IPS-NIHi7 (cell line): ENCODE results near the gene PTPRT.

ENCODE experiments used
- DNase-seq: peaks from one replicate; pipeline ENCODE4 v3.0.0; 2012; ENCODE audit warnings: mixed read lengths; ENCODE audit errors: extremely low spot score

PTPRT gene

DNA sequence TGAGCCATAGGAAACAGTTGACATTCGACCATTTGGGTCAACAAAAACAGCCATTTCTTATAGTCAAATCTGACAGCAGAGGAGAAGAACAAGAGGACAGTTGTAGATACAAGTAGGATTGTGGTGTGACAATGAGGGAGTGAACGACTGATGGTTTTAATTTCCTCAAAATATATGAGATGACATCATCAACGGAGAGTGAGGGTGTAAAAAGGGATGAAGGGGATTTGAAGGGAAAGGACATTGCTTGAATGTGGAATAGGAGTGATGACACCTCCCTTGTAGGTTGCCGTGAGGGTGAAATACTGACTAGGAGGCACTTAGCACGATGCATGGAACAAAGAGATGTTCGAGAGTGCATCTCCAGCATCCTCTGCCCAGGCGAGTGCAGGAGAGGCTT is 1071.7 kb downstream of the PTPRT start:
- DNase-seq, result no peak

DNA sequence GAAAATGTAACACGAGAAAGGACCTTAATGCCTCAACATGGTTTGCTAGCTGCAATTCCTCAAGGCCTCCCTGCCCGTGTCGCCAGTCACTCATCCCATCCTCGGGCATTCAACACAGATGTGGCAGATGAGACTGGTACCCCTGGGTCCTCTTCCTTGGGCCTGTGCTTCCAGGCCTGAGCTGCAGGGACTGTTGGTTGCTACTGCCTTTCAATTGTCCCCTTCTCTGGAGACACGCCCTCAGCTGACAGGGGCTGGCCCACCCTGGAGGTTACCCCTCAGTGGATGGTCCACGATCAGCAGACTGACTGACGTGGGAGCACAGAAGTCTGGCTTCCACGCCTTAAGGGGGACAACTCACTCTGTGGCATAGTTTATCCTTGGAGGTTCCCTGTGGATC is 1076.5 kb downstream of the PTPRT start:
- DNase-seq, result no peak

GRCh38 chr20:42112161-42112560 is 1077.5 kb downstream of the PTPRT start:
- DNase-seq, result no peak

DNA sequence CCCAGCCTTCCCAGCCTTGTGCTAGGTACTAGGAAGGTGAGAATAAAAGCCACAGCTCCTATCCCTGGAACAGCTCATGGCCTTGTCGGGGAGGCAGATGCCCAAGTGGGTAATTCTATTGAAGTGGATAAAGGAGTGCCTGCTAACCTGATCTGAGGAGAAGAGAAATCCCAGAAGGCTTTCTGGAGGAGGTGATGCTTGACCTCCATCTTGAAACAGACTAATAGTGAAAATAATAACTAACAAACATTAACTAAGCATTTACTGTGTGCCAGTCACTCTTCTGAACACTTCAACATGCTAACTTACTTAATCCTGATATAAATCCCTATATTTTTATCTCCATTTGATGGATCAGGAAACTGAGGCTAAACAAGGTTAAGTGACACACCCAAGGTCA is 1078.4 kb downstream of the PTPRT start:
- no peak for DNase-seq

GRCh38 chr20:42110301-42110700 is 1079.4 kb downstream of the PTPRT start:
- no peak for DNase-seq

DNA sequence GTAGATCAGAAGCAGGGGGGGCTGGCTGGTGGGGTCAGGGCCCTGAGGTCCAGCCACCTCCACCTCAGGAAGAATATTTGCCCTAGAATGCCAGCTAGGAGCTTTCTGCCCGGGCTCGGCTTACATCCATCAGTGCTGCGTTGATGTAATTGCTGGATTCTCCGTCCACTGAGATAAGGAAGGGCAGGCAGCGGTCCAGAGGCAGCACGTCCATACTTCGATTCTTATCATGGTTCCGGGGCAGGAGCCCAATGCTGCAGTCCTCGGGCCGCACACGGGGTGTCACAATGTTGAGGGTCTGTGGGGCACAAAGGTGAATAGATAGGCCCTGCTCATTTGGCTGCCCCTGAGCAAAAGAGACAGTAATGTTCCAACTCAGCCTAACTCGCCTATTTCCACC is 1087.7 kb downstream of the PTPRT start:
- DNase-seq, result no peak

DNA sequence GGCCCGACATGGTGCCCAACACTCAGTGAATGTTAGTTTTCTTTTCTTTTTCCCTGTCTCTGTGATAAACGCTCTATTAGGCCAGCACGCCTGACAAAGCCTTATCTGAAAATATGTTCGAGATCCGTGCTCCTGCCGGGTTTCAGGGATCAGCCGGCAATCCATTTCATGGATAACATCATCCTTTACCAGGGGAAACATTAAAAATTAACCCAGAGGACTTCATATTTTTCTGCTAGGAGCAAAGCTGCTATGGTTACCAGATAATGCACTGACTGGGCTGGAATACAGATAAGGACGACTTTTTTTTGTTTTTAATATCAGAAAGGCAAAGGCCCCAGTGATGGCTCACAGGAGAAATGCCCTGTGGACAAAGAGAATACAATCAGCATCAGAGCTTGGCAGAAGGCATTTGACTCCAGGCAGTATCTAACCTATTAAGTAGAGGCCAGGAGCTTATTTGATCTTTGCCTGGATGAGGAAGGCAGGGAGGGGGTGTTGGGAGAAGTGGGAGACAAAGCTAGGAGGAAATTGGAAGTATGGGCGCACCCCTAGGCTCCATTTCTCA is 1089.5 kb downstream of the PTPRT start:
- no peak for DNase-seq

GRCh38 chr20:42099101-42099500 is 1090.6 kb downstream of the PTPRT start:
- DNase-seq, result no peak

GRCh38 chr20:42098418-42098817 is 1091.3 kb downstream of the PTPRT start:
- no peak for DNase-seq

- no peak for DNase-seq
These were observed 1092.0 kb downstream of the PTPRT start for GRCh38 chr20:42097741-42098140.

DNA sequence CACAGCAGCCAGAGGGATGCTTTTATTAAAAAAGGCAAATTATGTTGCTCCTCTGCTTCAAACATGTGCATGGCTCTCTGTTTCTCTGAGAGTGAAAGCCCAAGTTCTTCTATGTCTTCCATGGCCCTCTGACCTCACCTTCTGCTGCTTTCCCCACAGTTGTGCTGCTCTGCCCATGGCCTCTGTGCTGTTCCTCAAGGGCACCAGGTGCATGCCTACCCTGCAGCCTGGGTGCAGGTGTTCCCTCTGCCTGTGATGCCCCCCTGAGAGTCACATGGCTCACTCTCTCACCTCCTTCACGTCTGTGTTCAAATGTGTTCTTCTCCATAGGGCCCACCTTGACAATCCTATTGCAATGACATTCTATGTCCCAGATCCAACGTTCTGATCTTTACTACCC is 1094.5 kb downstream of the PTPRT start:
- no peak for DNase-seq

GRCh38 chr20:42093542-42094440 is 1095.9 kb downstream of the PTPRT start:
- no peak for DNase-seq

DNA sequence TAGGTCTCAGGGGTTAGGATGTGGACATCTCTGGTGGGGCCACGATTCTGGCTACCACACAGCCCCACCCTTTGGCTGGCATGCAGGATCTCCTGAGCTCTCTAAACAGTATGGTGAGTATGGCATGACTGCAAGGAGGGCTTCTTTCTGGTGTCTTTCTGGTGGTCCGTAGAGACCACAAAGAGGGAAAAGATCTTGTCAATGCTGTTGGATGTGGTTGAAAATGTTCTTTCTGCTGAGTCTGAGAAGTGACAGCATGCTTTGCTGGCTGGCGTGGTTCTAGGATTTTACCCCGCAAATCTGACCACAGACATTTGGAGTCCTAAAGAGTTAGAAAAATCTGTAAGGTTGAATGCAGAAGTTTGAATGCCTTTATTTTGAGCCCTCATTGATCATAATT is 1096.7 kb downstream of the PTPRT start:
- no peak for DNase-seq

- DNase-seq, result no peak
These were observed 1104.3 kb downstream of the PTPRT start for GRCh38 chr20:42085366-42085765.

GRCh38 chr20:42083280-42083679 is 1106.4 kb downstream of the PTPRT start:
- DNase-seq, result no peak

GRCh38 chr20:42082611-42083010 is 1107.1 kb downstream of the PTPRT start:
- no peak for DNase-seq

DNA sequence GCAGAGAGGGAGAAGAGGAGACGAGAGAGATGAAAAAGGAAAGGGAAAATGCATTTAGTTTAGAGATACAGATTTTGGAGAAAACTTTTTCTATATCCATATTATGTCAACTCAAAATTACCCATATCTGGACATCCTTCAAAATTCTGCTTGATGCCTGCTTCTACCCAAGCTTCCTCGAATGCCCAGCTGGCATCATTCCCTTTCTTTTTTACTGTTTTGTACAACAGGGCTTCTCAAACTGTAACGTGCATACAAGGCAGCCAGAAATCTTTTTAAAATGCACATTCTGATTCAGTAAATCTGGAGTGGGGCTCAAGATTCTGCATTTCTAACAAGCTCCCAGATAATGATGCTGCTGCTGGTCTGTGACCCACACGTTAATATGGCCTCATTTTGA is 1108.8 kb downstream of the PTPRT start:
- no peak for DNase-seq

- DNase-seq, result no peak
These were observed 1114.8 kb downstream of the PTPRT start for GRCh38 chr20:42074944-42075343.

DNA sequence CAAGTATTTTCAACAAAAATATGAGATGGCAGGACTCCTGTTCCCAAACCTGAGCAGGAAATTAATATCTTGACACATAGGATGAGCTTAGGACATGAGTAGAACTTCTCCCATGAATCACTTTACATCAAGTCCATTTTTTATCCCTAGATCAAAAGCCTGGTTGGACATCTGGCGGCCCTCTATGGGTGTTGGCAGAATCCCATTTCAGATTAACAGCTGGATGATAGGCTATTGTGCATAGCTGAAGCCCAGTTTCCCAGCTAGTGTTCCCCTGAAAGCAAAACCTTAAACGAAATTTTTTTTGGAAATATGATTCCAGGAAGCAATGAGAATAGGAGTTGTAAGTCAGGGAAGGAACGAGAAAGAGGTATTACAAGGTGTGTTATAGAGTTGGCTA is 1122.1 kb downstream of the PTPRT start:
- no peak for DNase-seq

DNA sequence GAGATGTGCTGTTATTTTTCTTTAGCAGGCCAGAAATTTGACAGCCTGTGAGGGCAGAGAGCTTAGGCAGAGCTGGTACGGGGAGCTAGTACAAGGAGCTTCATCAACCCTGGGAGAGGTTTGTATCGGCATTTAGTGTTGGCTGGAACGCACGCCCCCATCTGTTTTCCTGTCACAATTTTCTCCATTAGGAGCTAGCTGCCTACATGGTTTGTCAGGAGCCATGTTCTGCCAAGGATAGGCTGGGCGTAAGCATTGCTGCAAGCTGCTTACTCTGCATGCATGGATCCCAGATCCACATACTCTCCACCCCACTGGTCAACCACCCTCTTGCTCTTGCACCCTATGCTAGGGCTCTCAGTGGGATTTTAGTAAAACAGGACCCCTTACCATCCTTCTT is 1122.5 kb downstream of the PTPRT start:
- no peak for DNase-seq

DNA sequence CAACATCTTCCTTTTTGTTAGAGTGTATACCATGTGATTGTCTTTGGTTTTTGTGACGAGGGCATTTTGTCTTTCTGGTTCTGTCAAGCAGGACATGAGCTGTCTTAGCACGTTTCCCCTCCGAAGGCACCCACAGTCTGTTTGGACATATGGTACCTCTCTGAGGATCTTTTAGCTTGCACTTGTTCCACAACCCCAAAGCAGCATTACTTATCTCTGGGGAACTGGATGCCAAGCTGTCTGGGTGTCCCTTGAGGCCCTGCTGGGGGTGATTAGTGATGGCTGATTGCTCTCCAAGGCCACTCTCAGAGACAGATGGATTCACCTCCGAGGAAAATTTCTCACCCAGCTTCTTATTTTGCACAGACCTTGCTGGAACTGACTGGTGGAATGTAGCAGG is 1126.6 kb downstream of the PTPRT start:
- no peak for DNase-seq

GRCh38 chr20:42053350-42053749 is 1136.4 kb downstream of the PTPRT start:
- DNase-seq, result no peak

DNA sequence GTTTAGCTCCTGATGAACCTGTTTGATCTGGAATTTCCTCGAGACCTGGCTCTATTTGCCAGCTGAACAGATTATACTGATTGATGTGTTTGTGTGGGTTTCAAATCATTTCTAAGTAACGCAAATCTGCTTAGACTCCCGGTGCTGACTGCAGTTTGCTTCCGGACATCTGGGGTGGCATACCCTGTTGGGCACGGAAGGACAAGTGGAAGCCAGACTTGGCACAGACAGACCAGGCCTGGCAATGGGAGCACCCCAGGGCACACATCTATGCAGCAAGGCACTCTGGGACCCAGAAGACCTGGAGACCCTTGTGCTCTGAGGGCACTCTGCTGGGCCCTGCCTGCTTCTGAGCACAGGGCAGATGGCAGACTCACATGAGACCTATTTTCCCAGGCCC is 1137.8 kb downstream of the PTPRT start:
- DNase-seq, result no peak
